ENCODE measurements around the gene CD8B2. TPM values are rescaled to one million over a fixed set of nuclear protein-coding genes. Genes with fewer than 3 reads are reported as not detected.
A peak's percentile ranks its signal among the peaks of the same experiment; 100 is the strongest.

Gene CD8B2
- total RNA-seq, 2 experiments from 2014 or later, result not detected

GRCh38 chr2:106521016-106521415 is 33.9 kb downstream of the CD8B2 start:
- Mint-ChIP-seq H3K27ac (no peak overlapping the region), H3K4me1 (no peaks in the 10 kb centered on the region), H3K4me3 (no peak overlapping the region), H3K27me3 (no peaks in the 10 kb centered on the region), H3K9me3 (no peaks in the 10 kb centered on the region), H3K36me3 (ENCODE audit: low read depth) (no peaks in the 10 kb centered on the region)
- DNase-seq, result no peak
- CTCF ChIA-PET, result interaction anchor here (0.7 kb wide), 1 partner anchor 641 kb away, joined by 5 read pairs; no protein-coding TSS in a partner anchor
- POLR2A ChIA-PET, result no interaction called here

- POLR2A ChIA-PET, result no interaction called here
- no peaks in the 10 kb centered on the region for H3K36me3 Mint-ChIP-seq (ENCODE audit: low read depth)
- H3K27ac Mint-ChIP-seq, result no peak overlapping the region
- no peak for DNase-seq
- no peaks in the 10 kb centered on the region for H3K9me3 Mint-ChIP-seq
- CTCF ChIA-PET, result no interaction called here
- no peak overlapping the region for H3K4me3 Mint-ChIP-seq
- H3K4me1 Mint-ChIP-seq, result no peaks in the 10 kb centered on the region
- H3K27me3 Mint-ChIP-seq, result peaks cover 6% of the 10 kb centered on the region
These were observed 37.0 kb downstream of the CD8B2 start for GRCh38 chr2:106523976-106524665.

GRCh38 chr2:106530866-106531265 is 43.7 kb downstream of the CD8B2 start:
- Mint-ChIP-seq H3K9me3 (no peaks in the 10 kb centered on the region), H3K27me3 (peaks cover 18% of the 10 kb centered on the region), H3K4me1 (no peaks in the 10 kb centered on the region), H3K27ac (no peak overlapping the region), H3K36me3 (ENCODE audit: low read depth) (no peaks in the 10 kb centered on the region), H3K4me3 (no peak overlapping the region)
- DNase-seq, result no peak
- ChIA-PET POLR2A (no interaction called here), CTCF (no interaction called here)

- H3K9me3 Mint-ChIP-seq, result no peaks in the 10 kb centered on the region
- DNase-seq, result no peak
- no peaks in the 10 kb centered on the region for H3K36me3 Mint-ChIP-seq (ENCODE audit: low read depth)
- H3K27ac Mint-ChIP-seq, result no peak overlapping the region
- H3K4me3 Mint-ChIP-seq, result no peak overlapping the region
- H3K4me1 Mint-ChIP-seq, result no peaks in the 10 kb centered on the region
- ChIA-PET CTCF (no interaction called here), POLR2A (no interaction called here)
- H3K27me3 Mint-ChIP-seq, result peaks cover 18% of the 10 kb centered on the region
These were observed 44.6 kb downstream of the CD8B2 start for GRCh38 chr2:106531676-106532214.

- CTCF ChIA-PET, result no interaction called here
- DNase-seq, result no peak
- H3K27me3 Mint-ChIP-seq, result peaks cover 18% of the 10 kb centered on the region
- no peaks in the 10 kb centered on the region for H3K9me3 Mint-ChIP-seq
- no peaks in the 10 kb centered on the region for H3K4me1 Mint-ChIP-seq
- POLR2A ChIA-PET, result no interaction called here
- no peak overlapping the region for H3K4me3 Mint-ChIP-seq
- no peak overlapping the region for H3K27ac Mint-ChIP-seq
- H3K36me3 Mint-ChIP-seq (ENCODE audit: low read depth), result no peaks in the 10 kb centered on the region
These were observed 45.1 kb downstream of the CD8B2 start for GRCh38 chr2:106532236-106532635.

- Mint-ChIP-seq H3K4me3 (no peak overlapping the region), H3K27ac (no peak overlapping the region), H3K27me3 (peaks cover 11% of the 10 kb centered on the region), H3K4me1 (no peaks in the 10 kb centered on the region), H3K9me3 (no peaks in the 10 kb centered on the region), H3K36me3 (ENCODE audit: low read depth) (no peaks in the 10 kb centered on the region)
- ChIA-PET CTCF (interaction anchor here (0.6 kb wide), 1 partner anchor 264 kb away, joined by 3 read pairs; no protein-coding TSS in a partner anchor), POLR2A (no interaction called here)
- no peak for DNase-seq
These were observed 47.3 kb downstream of the CD8B2 start for GRCh38 chr2:106534471-106534870.

GRCh38 chr2:106536490-106536889 is 49.3 kb downstream of the CD8B2 start:
- DNase-seq, result no peak
- no peak overlapping the region for H3K4me3 Mint-ChIP-seq
- H3K4me1 Mint-ChIP-seq, result no peaks in the 10 kb centered on the region
- H3K27me3 Mint-ChIP-seq, result peaks cover 19% of the 10 kb centered on the region
- H3K27ac Mint-ChIP-seq, result no peak overlapping the region
- ChIA-PET CTCF (no interaction called here), POLR2A (no interaction called here)
- no peaks in the 10 kb centered on the region for H3K9me3 Mint-ChIP-seq
- H3K36me3 Mint-ChIP-seq (ENCODE audit: low read depth), result no peaks in the 10 kb centered on the region

- H3K36me3 Mint-ChIP-seq (ENCODE audit: low read depth), result no peaks in the 10 kb centered on the region
- no peaks in the 10 kb centered on the region for H3K4me1 Mint-ChIP-seq
- H3K9me3 Mint-ChIP-seq, result no peaks in the 10 kb centered on the region
- CTCF ChIA-PET, result no interaction called here
- POLR2A ChIA-PET, result no interaction called here
- no peak overlapping the region for H3K4me3 Mint-ChIP-seq
- H3K27ac Mint-ChIP-seq, result no peak overlapping the region
- no peak for DNase-seq
- peaks cover 23% of the 10 kb centered on the region for H3K27me3 Mint-ChIP-seq
These were observed 49.9 kb downstream of the CD8B2 start for GRCh38 chr2:106537047-106537446.

GRCh38 chr2:106537791-106538191 is 50.6 kb downstream of the CD8B2 start:
- no peak overlapping the region for H3K27ac Mint-ChIP-seq
- H3K27me3 Mint-ChIP-seq, result peaks cover 25% of the 10 kb centered on the region
- no peak for DNase-seq

GRCh38 chr2:106540886-106541285 is 53.7 kb downstream of the CD8B2 start:
- H3K27ac Mint-ChIP-seq, result no peak overlapping the region
- POLR2A ChIA-PET, result no interaction called here
- no peaks in the 10 kb centered on the region for H3K9me3 Mint-ChIP-seq
- CTCF ChIA-PET, result interaction anchor here (0.7 kb wide), 1 partner anchor 508 kb away, joined by 3 read pairs; no protein-coding TSS in a partner anchor
- H3K27me3 Mint-ChIP-seq, result peaks cover 24% of the 10 kb centered on the region
- DNase-seq, result no peak
- H3K4me1 Mint-ChIP-seq, result peaks cover 1% of the 10 kb centered on the region
- no peak overlapping the region for H3K4me3 Mint-ChIP-seq
- H3K36me3 Mint-ChIP-seq (ENCODE audit: low read depth), result no peaks in the 10 kb centered on the region

More at GRCh38 chr2:106537791-106538191, 50.6 kb downstream of the CD8B2 start:
- H3K4me3 Mint-ChIP-seq, result no peak overlapping the region
- POLR2A ChIA-PET, result no interaction called here
- CTCF ChIA-PET, result no interaction called here
- peaks cover under 1% of the 10 kb centered on the region for H3K4me1 Mint-ChIP-seq
- no peaks in the 10 kb centered on the region for H3K9me3 Mint-ChIP-seq
- no peaks in the 10 kb centered on the region for H3K36me3 Mint-ChIP-seq (ENCODE audit: low read depth)

GRCh38 chr2:106541333-106541732 is 54.2 kb downstream of the CD8B2 start:
- POLR2A ChIA-PET, result no interaction called here
- H3K4me3 Mint-ChIP-seq, result no peak overlapping the region
- DNase-seq, result no peak
- no peak overlapping the region for H3K27ac Mint-ChIP-seq
- peaks cover 24% of the 10 kb centered on the region for H3K27me3 Mint-ChIP-seq
- H3K36me3 Mint-ChIP-seq (ENCODE audit: low read depth), result no peaks in the 10 kb centered on the region
- H3K4me1 Mint-ChIP-seq, result peaks cover 1% of the 10 kb centered on the region
- CTCF ChIA-PET, result interaction anchor here (1.6 kb wide), 1 partner anchor 16 kb away, joined by 8 read pairs; no protein-coding TSS in a partner anchor
- H3K9me3 Mint-ChIP-seq, result no peaks in the 10 kb centered on the region

GRCh38 chr2:106542746-106543359 is 55.7 kb downstream of the CD8B2 start:
- ChIA-PET POLR2A (no interaction called here), CTCF (interaction anchor here (0.8 to 1.9 kb wide), 8 partner anchors 10 to 966 kb away, joined by 3 to 8 read pairs (median 4); no protein-coding TSS in a partner anchor)
- Mint-ChIP-seq H3K9me3 (no peaks in the 10 kb centered on the region), H3K4me1 (peaks cover 1% of the 10 kb centered on the region), H3K36me3 (ENCODE audit: low read depth) (no peaks in the 10 kb centered on the region), H3K27ac (no peak overlapping the region), H3K27me3 (peaks cover 27% of the 10 kb centered on the region), H3K4me3 (no peak overlapping the region)
- peak; percentile 71 for DNase-seq

- Mint-ChIP-seq H3K4me1 (peaks cover 1% of the 10 kb centered on the region), H3K27me3 (peaks cover 28% of the 10 kb centered on the region), H3K27ac (no peak overlapping the region), H3K4me3 (no peak overlapping the region), H3K36me3 (ENCODE audit: low read depth) (no peaks in the 10 kb centered on the region), H3K9me3 (no peaks in the 10 kb centered on the region)
- ChIA-PET CTCF (no interaction called here), POLR2A (no interaction called here)
- no peak for DNase-seq
These were observed 57.8 kb downstream of the CD8B2 start for GRCh38 chr2:106545007-106545406.

All from activated CD4-positive, alpha-beta memory T cell treated with anti-CD3 and anti-CD28 coated beads, Interleukin-2, amount 10 ng/mL, durations not matched to agents 7 days and 5 days (primary cell).